Measurements from ENCODE around the gene CSRP2.

The CSRP2 gene

GRCh38 chr12:76878899-76879709 lies at the start of gene CSRP2:
CSRP2 (minus strand) TSS chr12:76879019; CDS start chr12:76866260, 12,759 bp downstream.
- peak; percentile 92 for DNase-seq

DNA sequence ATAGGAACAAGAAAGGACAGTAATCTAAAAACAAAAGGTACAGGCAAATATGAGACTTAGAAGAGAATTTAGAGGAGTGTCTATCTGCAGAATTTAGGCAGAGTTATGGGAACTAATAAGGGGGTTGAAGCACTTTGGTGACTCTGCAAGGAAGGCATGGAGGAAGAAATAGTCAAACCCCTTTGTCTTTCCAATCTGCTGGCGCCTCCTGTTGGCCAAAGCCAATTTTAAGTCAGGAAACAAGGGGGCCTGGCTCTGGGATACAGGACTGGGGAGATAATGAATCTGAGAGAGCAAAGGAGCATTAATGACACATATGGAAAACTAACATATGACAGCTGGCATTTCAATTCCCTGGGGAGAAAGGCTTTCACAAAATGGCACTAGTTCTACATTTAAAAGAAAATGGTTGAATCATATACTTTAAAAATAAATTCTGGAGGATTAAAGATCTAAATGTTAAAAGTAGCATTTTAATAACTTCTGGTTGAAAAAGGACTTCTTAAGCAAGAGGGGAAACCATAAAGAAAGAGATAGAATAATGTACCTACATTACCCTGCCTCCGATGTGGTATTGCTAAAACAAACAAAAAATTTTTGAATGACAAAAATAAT lies 48.5 kb upstream of the CSRP2 start:
- DNase-seq = no peak

- no peak for DNase-seq
These were observed 46.3 kb upstream of the CSRP2 start for GRCh38 chr12:76925135-76925534.

DNA sequence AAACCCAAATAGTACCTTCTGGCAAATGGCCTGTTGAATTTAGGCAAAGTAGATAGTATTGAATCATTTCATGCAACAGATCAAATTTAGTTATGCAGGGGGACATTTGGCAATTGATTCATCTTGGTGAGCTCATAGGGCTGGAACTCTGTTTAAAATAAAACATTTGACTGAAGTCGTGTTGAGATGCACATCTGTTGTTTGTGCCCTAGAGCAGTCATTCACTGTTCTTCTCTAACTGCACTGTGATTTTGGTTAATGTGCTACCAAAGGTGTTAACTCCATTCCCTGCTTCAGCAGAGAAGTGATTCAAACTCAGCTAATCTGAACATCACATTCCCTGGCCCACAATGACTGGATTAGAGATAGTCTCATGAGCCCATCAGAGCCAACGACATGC lies 44.0 kb upstream of the CSRP2 start:
- DNase-seq = no peak

GRCh38 chr12:76921891-76922664 lies 43.3 kb upstream of the CSRP2 start:
- DNase-seq = no peak

GRCh38 chr12:76921100-76921471 lies 42.3 kb upstream of the CSRP2 start:
- DNase-seq = no peak

DNA sequence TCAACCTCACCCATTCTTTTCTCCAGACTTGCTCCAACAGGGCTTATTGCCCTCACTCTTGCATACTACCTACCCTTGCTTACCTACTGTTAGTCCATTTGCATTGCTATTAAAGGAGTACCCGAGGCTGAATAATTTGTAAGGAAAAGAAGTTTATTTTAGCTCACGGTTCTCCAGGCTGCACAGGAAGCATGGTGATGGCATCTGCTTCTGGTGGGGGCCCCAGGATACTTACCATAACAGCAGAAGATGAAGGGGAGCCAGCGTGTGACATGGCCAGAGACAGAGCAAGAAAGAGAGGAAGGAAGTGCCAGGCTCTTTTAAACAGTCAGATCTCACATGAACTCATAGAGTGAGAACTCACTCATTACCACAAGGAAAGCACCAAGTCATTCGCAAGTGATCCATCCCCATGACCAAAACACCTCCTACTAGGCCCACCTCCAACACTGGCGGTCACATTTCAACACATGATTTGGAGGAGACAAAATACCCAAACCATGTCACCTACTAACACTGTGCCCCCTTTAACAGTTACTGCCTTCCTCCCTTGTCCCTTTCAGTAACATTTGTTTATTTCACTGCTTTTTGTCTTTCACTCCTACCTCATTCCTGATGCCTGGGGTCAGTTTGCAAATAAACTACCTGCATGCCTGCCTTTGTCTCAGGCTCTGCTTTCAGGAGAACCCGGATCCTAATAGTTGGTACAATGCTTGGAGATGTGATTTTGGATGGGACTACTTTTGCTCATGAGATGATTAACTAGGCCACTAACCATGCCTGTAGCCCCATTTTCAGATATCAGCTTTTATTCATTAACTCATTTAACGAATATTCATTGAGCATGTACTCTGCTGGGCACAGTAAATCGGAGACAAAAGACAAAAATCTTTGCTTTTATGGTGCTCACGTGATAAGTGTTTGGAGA lies 41.6 kb upstream of the CSRP2 start:
- DNase-seq = no peak

DNA sequence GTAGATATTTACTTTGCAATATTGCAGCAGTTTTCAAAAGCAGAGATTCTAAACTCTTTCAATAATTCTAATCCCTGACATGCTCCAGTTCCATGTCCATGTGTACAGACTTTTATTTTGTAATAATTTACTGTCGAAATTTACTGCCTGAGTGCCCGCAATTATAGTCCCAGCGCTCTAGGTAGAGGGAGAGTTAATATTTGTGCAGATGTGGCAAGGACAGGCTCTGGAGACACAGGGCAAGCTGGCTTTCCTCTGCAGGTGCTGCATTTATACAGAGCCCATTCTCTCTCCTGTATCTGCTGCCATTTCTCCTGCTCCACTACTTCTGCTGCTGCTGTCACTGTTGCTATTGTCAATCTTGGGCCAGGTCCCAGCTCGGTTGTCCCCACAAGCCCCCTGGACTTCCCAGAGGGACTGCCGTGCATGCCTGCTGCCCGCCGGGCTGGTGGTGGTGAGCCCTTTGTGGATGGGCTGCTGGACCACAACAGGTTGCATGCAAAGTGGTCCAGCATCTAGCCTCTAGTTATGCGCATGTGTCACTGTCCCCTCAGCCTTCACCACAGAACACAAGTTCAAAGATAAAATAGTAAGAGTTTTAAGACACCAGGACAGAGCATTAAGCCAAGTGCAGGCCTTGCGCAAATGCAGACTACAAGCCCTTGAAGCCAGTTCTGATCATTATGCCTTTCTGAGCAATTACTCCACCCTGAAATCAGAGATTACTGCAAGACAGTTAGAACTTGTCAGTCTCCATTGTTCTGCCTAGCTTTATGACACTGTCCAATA lies 40.8 kb upstream of the CSRP2 start:
- no peak for DNase-seq

- DNase-seq = no peak
These were observed 37.3 kb upstream of the CSRP2 start for GRCh38 chr12:76916170-76916540.

GRCh38 chr12:76915361-76916169 lies 36.7 kb upstream of the CSRP2 start:
- no peak for DNase-seq

DNA sequence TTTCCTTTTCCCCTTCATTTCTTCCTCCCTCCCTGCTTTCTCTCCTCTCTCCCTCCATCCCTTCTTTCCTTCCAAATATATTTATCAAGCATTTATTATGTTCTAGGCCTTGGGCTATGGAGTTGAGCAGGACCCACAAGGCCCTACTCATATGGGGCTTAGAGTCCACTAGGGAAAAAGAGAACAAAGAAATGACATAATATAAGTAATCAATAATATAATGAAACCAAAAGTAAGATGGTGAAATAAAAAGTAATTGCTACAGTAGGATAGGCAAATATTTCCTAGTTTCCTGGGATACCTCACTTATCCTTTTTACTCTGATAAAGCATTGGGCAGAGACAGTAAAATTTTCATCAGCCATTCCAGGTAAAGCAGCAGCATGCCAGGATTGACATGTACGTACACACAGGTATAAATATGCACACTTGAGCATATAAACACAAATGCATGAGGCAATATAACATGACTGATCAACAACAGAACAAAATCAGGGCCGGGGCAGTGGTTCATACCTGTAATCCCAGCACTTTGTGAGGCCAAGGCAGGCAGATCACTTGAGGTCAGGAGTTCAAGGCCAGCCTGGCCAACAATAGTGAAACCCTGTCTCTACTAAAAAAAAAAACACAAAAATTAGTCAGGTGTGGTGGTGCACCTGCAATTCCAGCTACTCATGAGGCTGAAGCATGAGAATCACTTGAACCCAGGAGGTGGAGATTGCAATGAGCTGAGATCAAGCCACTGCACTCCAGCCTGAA lies 35.5 kb upstream of the CSRP2 start:
- no peak for DNase-seq

DNA sequence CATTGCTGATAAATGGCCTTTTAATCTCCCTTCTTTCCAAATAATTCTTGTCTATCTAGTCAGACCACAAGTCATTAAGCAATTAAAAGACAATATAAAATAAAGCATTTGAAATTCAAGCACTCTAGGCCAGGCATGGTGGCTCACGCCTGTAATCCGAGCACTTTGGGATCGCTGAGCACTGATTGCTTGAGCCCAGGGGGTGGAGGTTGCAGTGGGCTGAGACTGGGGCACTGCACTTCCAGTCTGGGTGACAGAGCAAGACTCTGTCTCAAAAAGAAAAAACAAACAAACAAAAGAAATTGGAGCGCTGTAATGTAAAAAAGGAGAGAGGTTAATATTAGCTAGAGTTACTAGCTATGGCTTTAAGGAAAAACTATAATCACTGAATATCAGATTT lies 30.5 kb upstream of the CSRP2 start:
- no peak for DNase-seq

DNA sequence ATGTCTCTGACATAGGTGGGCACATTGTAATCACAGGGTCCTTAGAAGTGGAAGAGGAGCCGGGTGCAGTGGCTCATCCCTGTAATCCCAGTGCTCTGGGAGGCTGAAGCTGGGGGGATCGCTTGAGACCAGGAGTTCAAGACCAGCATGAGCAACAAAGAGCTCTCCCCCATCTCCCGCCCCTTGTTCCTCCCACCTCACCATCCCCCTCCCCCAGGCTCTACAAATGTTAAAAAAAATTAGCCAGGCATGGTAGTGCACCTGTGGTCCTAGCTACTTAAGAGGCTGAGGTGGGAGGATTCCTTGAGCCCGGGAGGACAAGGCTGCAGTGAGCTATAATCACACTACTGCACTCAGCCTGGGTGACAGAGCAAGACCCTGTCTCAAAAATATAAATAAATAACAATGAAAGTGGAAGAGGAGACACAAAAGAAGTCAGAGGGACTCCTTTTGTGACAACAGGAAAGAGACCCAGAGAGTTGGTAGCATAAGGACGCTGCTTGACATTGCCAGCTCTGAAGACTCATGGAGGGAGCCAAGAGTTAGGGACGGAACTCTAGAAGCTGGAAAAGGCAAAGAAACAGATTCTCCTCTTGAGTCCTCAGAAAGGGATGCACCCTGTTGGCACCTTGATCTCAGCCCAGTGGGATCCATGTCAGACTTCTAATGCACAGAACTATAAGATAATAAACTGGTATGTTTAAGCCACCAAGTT lies 29.6 kb upstream of the CSRP2 start:
- DNase-seq = no peak

- DNase-seq = no peak
These were observed 23.0 kb upstream of the CSRP2 start for GRCh38 chr12:76901628-76902380.

DNA sequence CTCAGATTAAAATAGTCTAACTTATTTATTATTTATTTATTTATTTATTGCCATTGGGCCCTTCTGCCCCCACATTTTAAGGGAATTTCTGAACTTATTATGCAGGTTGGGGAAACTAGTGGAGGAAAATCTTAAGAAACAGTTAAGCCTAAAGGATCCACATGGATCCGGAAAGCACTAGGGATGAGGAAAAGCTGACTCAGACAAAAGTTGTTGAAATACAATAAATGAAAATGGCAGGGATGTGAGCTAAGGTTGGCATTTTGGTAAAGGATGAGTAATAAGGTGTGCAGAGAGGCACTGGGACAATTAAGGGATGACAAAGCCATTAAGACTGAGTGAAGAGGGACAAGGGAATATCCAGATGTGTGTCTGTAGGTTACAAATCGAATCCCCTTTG lies 20.7 kb upstream of the CSRP2 start:
- DNase-seq = no peak

- DNase-seq = no peak
These were observed 19.6 kb upstream of the CSRP2 start for GRCh38 chr12:76898442-76898841.

- no peak for DNase-seq
These were observed 17.5 kb upstream of the CSRP2 start for GRCh38 chr12:76896274-76896673.

DNA sequence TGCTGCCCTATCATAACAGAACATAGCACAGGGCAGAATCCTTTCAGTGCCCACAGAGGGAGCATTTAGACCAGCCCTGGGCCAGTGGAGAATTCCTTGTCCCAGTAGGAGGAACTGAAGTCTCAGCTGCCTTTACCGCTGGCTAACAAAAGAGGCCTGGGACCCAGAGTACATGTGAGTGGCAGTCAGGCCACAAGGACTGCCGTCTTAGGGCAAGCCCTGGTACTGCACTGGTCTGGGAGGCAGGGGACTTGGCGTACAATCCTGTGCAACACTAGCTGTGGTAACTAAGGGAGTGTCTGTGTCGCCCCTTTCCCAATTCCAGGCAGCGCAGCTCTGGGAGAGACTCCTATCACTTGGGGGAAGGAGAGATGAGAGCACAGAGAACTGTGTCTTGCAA lies 17.0 kb upstream of the CSRP2 start:
- DNase-seq = no peak

DNA sequence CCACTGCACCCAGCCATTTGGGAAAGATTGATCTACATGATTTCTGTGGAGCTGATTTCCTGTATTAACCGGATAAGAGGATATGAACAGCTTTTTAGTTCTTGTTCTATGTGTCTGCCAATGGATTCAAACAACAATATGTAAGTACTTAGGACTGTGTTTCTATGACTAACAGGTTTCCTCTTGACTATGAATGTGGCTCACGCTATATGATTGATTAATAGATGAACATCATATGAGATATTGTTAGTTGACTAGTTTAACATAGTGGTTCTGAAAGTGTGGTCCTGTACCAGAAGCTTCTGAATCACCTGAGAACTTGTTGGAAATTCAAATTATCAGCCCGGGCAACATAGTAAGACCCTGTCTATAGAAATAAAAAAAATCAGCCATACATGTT lies 12.8 kb upstream of the CSRP2 start:
- no peak for DNase-seq

All from NCI-H510A (cell line).